Activated naive CD8-positive, alpha-beta T cell treated with anti-CD3 and anti-CD28 coated beads for 36 hours (primary cell): Measurements from ENCODE around the gene STK36. TPM values are rescaled to one million over a fixed set of nuclear protein-coding genes. Genes with fewer than 3 reads are reported as not detected.
A peak's percentile ranks its signal among the peaks of the same experiment; 100 is the strongest.

Experiments
- DNase-seq: peaks from one replicate; pipeline ENCODE4 v3.0.0; 2021
- H3K27ac Mint-ChIP-seq: one replicate; pipeline ENCODE4 v1.8.0; 2022; ENCODE audit warnings: mild to moderate bottlenecking, moderate library complexity, mixed read lengths
- H3K27me3 Mint-ChIP-seq: one replicate; pipeline ENCODE4 v1.8.0; 2022; ENCODE audit warnings: mild to moderate bottlenecking, mixed read lengths
- H3K36me3 Mint-ChIP-seq: one replicate; pipeline ENCODE4 v1.8.0; 2021; ENCODE audit warnings: mild to moderate bottlenecking, mixed read lengths
- H3K4me1 Mint-ChIP-seq: one replicate; pipeline ENCODE4 v1.8.0; 2021; ENCODE audit warnings: mixed read lengths
- H3K4me3 Mint-ChIP-seq: one replicate; pipeline ENCODE4 v1.8.0; 2022; ENCODE audit warnings: mild to moderate bottlenecking, moderate library complexity, mixed read lengths
- H3K9me3 Mint-ChIP-seq: one replicate; pipeline ENCODE4 v1.8.0; 2022; ENCODE audit warnings: mixed read lengths
- total RNA-seq, 2 experiments: library from RNA; stranded (reverse); gene quantifications; one replicate each; pipeline ENCODE4 v1.2.3, GENCODE V29; 2021

STK36 gene
- total RNA-seq, 2 experiments from 2014 or later = 11.8 to 15.4 TPM

GRCh38 chr2:218694405-218695145 lies 22.7 kb downstream of the STK36 start:
- H3K27ac Mint-ChIP-seq = no peak overlapping the region
- no peaks in the 10 kb centered on the region for H3K4me1 Mint-ChIP-seq
- H3K36me3 Mint-ChIP-seq = peaks cover 10% of the 10 kb centered on the region
- no peaks in the 10 kb centered on the region for H3K9me3 Mint-ChIP-seq
- no peak overlapping the region for H3K4me3 Mint-ChIP-seq
- no peak for DNase-seq
- H3K27me3 Mint-ChIP-seq = no peaks in the 10 kb centered on the region

- Mint-ChIP-seq H3K4me3 (no peak overlapping the region), H3K36me3 (peaks cover 1% of the 10 kb centered on the region), H3K4me1 (no peaks in the 10 kb centered on the region), H3K27ac (no peak overlapping the region), H3K9me3 (no peaks in the 10 kb centered on the region), H3K27me3 (no peaks in the 10 kb centered on the region)
- DNase-seq = no peak
Observed at GRCh38 chr2:218698885-218699284, 27.0 kb downstream of the STK36 start.

DNA sequence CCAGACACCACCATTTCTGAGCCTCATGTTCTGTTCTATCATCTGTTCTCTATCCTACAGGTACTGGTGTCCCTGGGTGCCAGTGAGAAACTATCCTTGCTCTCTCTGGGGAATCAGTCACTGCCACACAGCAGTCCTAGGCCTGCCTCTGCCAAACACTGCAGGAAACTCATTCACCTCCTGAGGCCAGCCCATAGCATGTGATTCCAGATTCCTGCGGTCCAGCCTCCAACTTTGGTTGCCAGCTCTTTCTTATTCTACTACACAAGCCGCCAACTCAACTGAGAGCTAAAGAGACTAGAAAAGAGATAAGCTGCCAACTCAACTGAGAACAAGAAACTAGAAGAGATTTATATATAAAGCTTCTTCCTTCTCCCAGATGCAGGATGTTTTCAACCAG lies 29.9 kb downstream of the STK36 start:
- H3K36me3 Mint-ChIP-seq = no peaks in the 10 kb centered on the region
- H3K9me3 Mint-ChIP-seq = no peaks in the 10 kb centered on the region
- H3K27me3 Mint-ChIP-seq = peaks cover 4% of the 10 kb centered on the region
- H3K27ac Mint-ChIP-seq = no peak overlapping the region
- H3K4me3 Mint-ChIP-seq = no peak overlapping the region
- DNase-seq = no peak
- H3K4me1 Mint-ChIP-seq = no peaks in the 10 kb centered on the region

DNA sequence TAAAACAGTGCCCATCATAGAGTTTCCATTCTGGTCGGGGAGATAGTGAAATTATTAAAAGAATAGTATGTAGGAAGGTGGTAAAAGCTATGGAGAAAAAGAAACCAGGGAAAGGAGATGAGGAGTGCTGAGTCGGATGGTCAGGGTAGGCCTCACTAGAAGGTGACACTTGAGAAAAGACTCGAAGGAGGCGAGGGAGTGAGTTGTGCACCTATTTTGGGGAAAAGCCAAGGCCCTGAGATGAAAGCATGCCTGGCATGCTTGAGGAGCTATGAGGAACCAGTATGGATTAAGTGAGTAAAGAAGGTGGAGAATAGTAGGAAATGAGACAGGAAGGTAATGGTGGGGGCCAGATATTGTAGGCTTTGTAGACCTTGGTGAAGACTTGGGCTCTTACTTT lies 31.5 kb downstream of the STK36 start:
- Mint-ChIP-seq H3K27me3 (peaks cover 8% of the 10 kb centered on the region), H3K27ac (no peak overlapping the region), H3K9me3 (no peaks in the 10 kb centered on the region), H3K4me1 (no peaks in the 10 kb centered on the region), H3K36me3 (no peaks in the 10 kb centered on the region), H3K4me3 (no peak overlapping the region)
- no peak for DNase-seq

GRCh38 chr2:218708086-218708485 lies 36.2 kb downstream of the STK36 start:
- Mint-ChIP-seq H3K27me3 (peaks cover 8% of the 10 kb centered on the region), H3K4me3 (no peak overlapping the region), H3K36me3 (peaks cover 3% of the 10 kb centered on the region), H3K9me3 (no peaks in the 10 kb centered on the region), H3K4me1 (peaks cover 9% of the 10 kb centered on the region), H3K27ac (no peak overlapping the region)
- no peak for DNase-seq

DNA sequence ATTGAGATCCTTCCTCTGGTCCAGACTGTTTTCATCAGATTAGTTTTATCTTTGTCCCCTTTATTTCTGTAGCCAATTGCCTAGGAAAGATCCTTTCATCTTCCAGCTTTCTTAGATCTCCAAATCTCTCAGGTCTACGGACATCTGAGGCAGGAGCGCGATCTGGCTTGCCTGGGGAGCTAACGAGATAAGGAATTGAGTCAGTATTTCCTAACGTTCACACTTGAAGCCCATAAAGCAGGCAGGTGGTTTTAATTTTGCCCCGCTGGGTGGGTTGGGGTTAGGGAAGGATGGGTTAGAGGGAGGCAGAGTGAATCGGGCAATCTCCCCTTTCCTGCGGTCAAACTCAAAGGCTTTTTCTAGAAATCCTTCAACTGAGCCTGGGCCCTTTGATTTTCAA lies 38.0 kb downstream of the STK36 start:
- Mint-ChIP-seq H3K4me1 (peaks cover 16% of the 10 kb centered on the region), H3K27me3 (peaks cover 8% of the 10 kb centered on the region), H3K27ac (peak overlapping the region; percentile 25), H3K9me3 (no peaks in the 10 kb centered on the region), H3K36me3 (peaks cover 3% of the 10 kb centered on the region), H3K4me3 (peak overlapping the region; percentile 22)
- DNase-seq = no peak

- H3K27me3 Mint-ChIP-seq = peaks cover 8% of the 10 kb centered on the region
- H3K4me1 Mint-ChIP-seq = peaks cover 16% of the 10 kb centered on the region
- no peak for DNase-seq
- peaks cover 3% of the 10 kb centered on the region for H3K36me3 Mint-ChIP-seq
- peak overlapping the region; percentile 97 for H3K4me3 Mint-ChIP-seq
- H3K27ac Mint-ChIP-seq = peak overlapping the region; percentile 85
- H3K9me3 Mint-ChIP-seq = no peaks in the 10 kb centered on the region
Observed at GRCh38 chr2:218710334-218710686, 38.4 kb downstream of the STK36 start.

- peaks cover 5% of the 10 kb centered on the region for H3K36me3 Mint-ChIP-seq
- H3K4me1 Mint-ChIP-seq = peaks cover 16% of the 10 kb centered on the region
- peak; percentile 99 for DNase-seq
- H3K4me3 Mint-ChIP-seq = peak within 1 kb of the TSS; percentile 97
- peak within 1 kb of the TSS; percentile 85 for H3K27ac Mint-ChIP-seq
- H3K27me3 Mint-ChIP-seq = peaks cover 6% of the 10 kb centered on the region
- no peaks in the 10 kb centered on the region for H3K9me3 Mint-ChIP-seq
Observed at GRCh38 chr2:218710687-218711549, 39.0 kb downstream of the STK36 start, which contains the start of gene TTLL4. TTLL4 (plus strand) TSS chr2:218710835; CDS start chr2:218737677, 26,842 bp downstream.

GRCh38 chr2:218711550-218711929 lies 39.7 kb downstream of the STK36 start:
- H3K4me1 Mint-ChIP-seq = peaks cover 16% of the 10 kb centered on the region
- H3K27ac Mint-ChIP-seq = peak overlapping the region; percentile 85
- DNase-seq = no peak
- no peaks in the 10 kb centered on the region for H3K9me3 Mint-ChIP-seq
- peaks cover 6% of the 10 kb centered on the region for H3K36me3 Mint-ChIP-seq
- peaks cover 4% of the 10 kb centered on the region for H3K27me3 Mint-ChIP-seq
- peak overlapping the region; percentile 97 for H3K4me3 Mint-ChIP-seq

- Mint-ChIP-seq H3K4me1 (peaks cover 21% of the 10 kb centered on the region), H3K27ac (no peak overlapping the region), H3K36me3 (peaks cover 9% of the 10 kb centered on the region), H3K9me3 (no peaks in the 10 kb centered on the region), H3K4me3 (no peak overlapping the region), H3K27me3 (no peaks in the 10 kb centered on the region)
- DNase-seq = no peak
Observed at GRCh38 chr2:218713922-218714321, 42.0 kb downstream of the STK36 start.

DNA sequence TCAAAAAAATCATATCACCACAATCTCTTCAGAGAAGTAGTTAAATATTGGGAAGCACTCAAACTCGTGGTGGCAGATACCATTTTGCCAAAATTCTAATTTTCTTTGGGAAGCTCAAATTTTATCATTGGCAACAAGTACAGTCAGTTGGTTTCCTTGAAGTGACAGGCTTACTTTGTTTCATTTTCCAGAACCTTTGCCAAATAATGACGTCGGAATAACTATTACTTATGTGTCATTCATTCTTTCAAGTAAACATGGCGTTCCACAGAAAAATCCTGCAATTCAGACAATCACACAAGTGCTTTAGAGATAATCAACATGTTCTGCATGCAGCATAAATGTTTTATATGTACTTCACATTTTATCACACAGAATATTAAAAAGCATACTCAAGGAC lies 44.2 kb downstream of the STK36 start:
- H3K36me3 Mint-ChIP-seq = peaks cover 13% of the 10 kb centered on the region
- H3K27ac Mint-ChIP-seq = no peak overlapping the region
- no peak overlapping the region for H3K4me3 Mint-ChIP-seq
- no peaks in the 10 kb centered on the region for H3K27me3 Mint-ChIP-seq
- no peak for DNase-seq
- peaks cover 21% of the 10 kb centered on the region for H3K4me1 Mint-ChIP-seq
- H3K9me3 Mint-ChIP-seq = no peaks in the 10 kb centered on the region

- no peaks in the 10 kb centered on the region for H3K27me3 Mint-ChIP-seq
- no peaks in the 10 kb centered on the region for H3K9me3 Mint-ChIP-seq
- DNase-seq = no peak
Observed at GRCh38 chr2:218717262-218717661, 45.4 kb downstream of the STK36 start.

DNA sequence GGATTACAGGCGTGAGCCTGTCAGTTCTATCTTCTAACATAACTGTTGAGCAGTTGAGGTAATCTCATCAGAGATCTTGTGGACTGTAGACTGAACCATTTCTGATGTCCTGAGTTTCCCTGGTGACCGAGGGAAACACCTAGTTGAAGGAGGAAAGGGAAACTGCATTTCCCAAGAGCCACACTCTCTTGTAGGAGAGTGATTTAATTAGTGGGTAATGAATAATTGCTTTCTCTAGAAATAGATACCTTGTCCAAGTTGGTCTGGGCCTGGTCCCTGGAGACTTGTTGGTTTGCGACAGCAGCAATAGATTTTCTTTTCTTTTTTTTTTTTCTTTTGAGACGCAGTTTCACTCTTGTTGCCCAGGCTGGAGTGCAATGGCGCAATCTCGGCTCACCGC lies 46.2 kb downstream of the STK36 start:
- H3K27me3 Mint-ChIP-seq = no peaks in the 10 kb centered on the region

More at GRCh38 chr2:218717262-218717661, 45.4 kb downstream of the STK36 start:
- H3K4me3 Mint-ChIP-seq = no peak overlapping the region
- H3K4me1 Mint-ChIP-seq = peaks cover 13% of the 10 kb centered on the region
- no peak overlapping the region for H3K27ac Mint-ChIP-seq
- peaks cover 10% of the 10 kb centered on the region for H3K36me3 Mint-ChIP-seq

GRCh38 chr2:218719457-218719856 lies 47.6 kb downstream of the STK36 start:
- Mint-ChIP-seq H3K27ac (no peak overlapping the region), H3K9me3 (no peaks in the 10 kb centered on the region), H3K4me1 (peaks cover 11% of the 10 kb centered on the region), H3K36me3 (peaks cover 12% of the 10 kb centered on the region), H3K27me3 (no peaks in the 10 kb centered on the region), H3K4me3 (no peak overlapping the region)
- DNase-seq = no peak

More for the DNA sequence above, 46.2 kb downstream of the STK36 start:
- H3K9me3 Mint-ChIP-seq = no peaks in the 10 kb centered on the region
- H3K36me3 Mint-ChIP-seq = peaks cover 10% of the 10 kb centered on the region
- DNase-seq = no peak
- no peak overlapping the region for H3K4me3 Mint-ChIP-seq
- H3K4me1 Mint-ChIP-seq = peaks cover 18% of the 10 kb centered on the region
- no peak overlapping the region for H3K27ac Mint-ChIP-seq
